Lower leg skin (tissue), 4 donors: Measurements from ENCODE around the gene SH2D2A. TPM values are rescaled to one million over a fixed set of nuclear protein-coding genes. Genes with fewer than 3 reads are reported as not detected.

ENCODE experiments used
- DNase-seq, 2 donors: peaks; one replicate each; pipeline ENCODE4 v3.0.0-alpha.2; 2019; ENCODE audit warnings: low spot score in 2 of 2
- H3K4me3 ChIP-seq: fragments of 200-600 bp; sonication (generic); 2 replicates; pipeline ENCODE4 v1.5.1; 2017; ENCODE audit warnings: mild to moderate bottlenecking, low read depth; ENCODE audit not compliant: poor library complexity, severe bottlenecking
- POLR2A ChIP-seq, 2 donors: fragments of 450-650 bp; IDR thresholded peaks; one replicate each; pipeline ENCODE4 v1.6.1; 2016 to 2017; ENCODE audit warnings: antibody characterized with exemption in 2 of 2, mild to moderate bottlenecking in 1 of 2, moderate library complexity in 1 of 2
- WGBS, 2 donors: methylation state at CpG; one replicate each; pipeline ENCODE4 v1.1.5; 2018; 5-methylcytosine and 5-hydroxymethylcytosine counted together
- intact Hi-C: fragments of 100-400 bp; cut with DNase I; formaldehyde crosslinking; loops from one replicate; pipeline ENCODE4 v1.15.0; 2023; ENCODE audit warnings: low total_unique reads
- total RNA-seq, 4 donors: library from RNA; depleted of rRNA; stranded (reverse); fragments of >200 nt; gene quantifications; one replicate each; pipeline ENCODE4 v1.1.0, GENCODE V29; 2016
- TF ChIP-seq, protein P1 (sequence below), 3 donors: fragments of 450-650 bp; IDR thresholded peaks; one replicate each; pipeline ENCODE4 v1.5.1; 2016; ENCODE audit warnings: antibody characterized with exemption in 3 of 3, mild to moderate bottlenecking in 3 of 3, moderate library complexity in 2 of 3

The SH2D2A gene
- total RNA-seq, 4 donors from 2014 or later, result 1.5 TPM; not detected in 3

DNA sequence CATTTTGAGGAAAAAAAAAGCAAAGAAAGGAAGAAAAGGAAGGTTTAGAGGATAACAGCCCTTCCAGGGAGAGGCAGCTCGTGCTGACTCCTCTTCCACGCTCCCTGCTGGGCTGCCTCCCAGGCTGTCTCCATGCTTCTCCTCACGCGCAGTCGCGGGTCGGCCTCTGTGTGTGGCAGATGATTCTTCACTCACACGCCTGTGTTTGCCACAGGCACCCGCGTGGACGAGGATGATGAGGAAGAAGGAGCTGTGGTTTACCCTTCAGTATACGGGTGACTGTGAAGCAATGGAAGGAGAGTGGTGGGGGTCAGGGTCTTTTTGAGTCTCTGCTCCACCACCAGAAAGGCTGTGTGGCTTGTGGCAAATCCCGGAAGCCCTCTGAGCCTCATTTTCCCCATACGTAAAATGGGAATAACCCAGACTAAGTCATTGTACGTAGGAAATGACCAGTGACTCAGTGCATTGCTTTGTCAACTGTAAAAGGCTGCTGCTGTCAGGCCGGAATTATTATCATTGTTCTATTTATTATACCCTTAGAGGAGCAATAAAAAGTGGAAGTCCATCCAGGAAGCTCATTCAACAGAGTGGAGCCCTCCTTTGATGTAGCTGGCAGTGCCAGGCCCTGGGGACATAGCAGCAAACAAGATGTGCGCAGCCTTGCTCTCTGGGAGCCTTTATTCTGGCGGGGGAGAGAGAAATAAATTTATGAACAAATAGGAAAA is 11.9 kb upstream of the SH2D2A start:
- TF ChIP-seq POLR2A (IDR thresholded peaks at IDR 0.05), result no peak
- TF ChIP-seq, protein P1, sequence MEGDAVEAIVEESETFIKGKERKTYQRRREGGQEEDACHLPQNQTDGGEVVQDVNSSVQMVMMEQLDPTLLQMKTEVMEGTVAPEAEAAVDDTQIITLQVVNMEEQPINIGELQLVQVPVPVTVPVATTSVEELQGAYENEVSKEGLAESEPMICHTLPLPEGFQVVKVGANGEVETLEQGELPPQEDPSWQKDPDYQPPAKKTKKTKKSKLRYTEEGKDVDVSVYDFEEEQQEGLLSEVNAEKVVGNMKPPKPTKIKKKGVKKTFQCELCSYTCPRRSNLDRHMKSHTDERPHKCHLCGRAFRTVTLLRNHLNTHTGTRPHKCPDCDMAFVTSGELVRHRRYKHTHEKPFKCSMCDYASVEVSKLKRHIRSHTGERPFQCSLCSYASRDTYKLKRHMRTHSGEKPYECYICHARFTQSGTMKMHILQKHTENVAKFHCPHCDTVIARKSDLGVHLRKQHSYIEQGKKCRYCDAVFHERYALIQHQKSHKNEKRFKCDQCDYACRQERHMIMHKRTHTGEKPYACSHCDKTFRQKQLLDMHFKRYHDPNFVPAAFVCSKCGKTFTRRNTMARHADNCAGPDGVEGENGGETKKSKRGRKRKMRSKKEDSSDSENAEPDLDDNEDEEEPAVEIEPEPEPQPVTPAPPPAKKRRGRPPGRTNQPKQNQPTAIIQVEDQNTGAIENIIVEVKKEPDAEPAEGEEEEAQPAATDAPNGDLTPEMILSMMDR (IDR thresholded peaks at IDR 0.05), result no peak
- no peak for DNase-seq
- intact Hi-C loops, result no loop called here
- H3K4me3 ChIP-seq, result no peak overlapping the region
- 72 to 74% methylated on average over 18 of the region's 18 CpGs for WGBS, 2 donors

DNA sequence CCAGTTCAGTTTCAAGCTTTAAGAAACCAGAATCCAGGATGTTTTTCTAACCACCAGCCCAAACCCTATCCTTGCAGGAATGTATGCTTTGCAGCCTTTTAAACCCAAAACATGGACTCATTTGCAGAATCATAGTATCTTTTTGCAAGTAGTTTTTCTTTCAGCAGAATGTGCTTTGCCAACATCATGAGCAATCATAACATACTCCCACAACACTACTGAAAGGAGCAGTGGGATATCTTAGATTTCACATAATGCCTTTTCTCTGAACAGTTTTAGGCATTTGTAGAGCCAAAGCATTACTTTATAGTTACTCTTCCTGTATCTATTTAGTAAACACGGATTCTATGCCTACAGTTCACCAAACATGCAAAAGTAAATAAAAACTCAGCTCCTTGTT is 10.0 kb upstream of the SH2D2A start:
- intact Hi-C loops, result no loop called here
- 73 to 87% methylated on average over 1 of the region's 1 CpG for WGBS, 2 donors

DNA sequence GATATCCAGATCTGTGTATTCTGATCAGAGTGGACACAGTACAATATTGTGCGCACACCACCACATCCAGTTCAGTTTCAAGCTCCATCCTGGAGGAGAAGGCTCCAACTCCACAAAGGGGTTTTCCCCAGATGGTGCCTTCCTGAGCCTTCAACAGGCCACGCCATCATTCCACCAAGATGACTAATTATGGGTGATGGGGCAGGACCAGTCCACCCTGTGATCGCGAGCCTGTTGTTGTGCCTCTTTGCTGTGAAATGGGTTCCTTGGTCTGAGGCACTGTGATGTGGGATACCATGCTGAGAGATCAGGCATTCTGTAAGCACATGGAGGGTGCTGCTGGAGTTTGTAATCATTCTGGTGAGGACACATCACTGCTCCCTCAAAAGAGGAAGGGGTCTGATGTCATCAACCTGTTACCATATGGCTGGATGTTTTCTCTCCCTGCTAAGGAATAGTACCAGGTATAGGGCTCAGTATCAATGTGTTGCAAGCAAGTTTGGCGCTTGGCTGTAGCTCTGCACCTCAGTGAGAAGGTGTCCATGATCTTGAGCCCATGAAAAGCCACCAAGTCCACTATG is 6.7 kb upstream of the SH2D2A start:
- intact Hi-C loops, result no loop called here
- no peak for TF ChIP-seq POLR2A (IDR thresholded peaks at IDR 0.05)
- TF ChIP-seq, protein P1 (IDR thresholded peaks at IDR 0.05), result no peak
- no peak for DNase-seq
- WGBS, 2 donors, result 93 to 99% methylated on average over 5 of the region's 5 CpGs
- no peak overlapping the region for H3K4me3 ChIP-seq

More for the DNA sequence above, 10.0 kb upstream of the SH2D2A start:
- DNase-seq, result no peak
- TF ChIP-seq, protein P1 (IDR thresholded peaks at IDR 0.05), result no peak
- no peak for TF ChIP-seq POLR2A (IDR thresholded peaks at IDR 0.05)
- no peak overlapping the region for H3K4me3 ChIP-seq

DNA sequence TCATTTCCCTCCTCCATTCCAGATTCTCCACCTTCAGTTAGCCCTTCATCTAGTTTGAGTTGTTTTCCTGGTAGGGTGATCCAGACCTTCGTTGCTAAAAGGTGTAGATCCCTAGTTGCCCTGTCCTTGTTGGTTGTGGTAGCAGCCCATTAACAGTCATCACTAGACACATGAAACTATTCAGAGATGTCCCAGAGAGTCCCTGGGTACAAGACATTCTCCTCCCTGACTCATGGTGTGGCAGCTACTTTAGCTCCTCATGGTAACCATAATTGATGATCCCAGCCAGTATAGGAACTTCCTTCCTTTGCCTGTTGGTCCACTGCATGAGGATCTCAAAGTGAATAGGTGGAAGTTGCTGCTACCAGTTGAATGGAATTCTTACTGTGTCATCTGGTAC is 6.0 kb upstream of the SH2D2A start:
- intact Hi-C loops, result no loop called here
- 72 to 92% methylated on average over 1 of the region's 1 CpG for WGBS, 2 donors
- no peak overlapping the region for H3K4me3 ChIP-seq
- no peak for DNase-seq
- no peak for TF ChIP-seq POLR2A (IDR thresholded peaks at IDR 0.05)
- TF ChIP-seq, protein P1 (IDR thresholded peaks at IDR 0.05), result no peak

DNA sequence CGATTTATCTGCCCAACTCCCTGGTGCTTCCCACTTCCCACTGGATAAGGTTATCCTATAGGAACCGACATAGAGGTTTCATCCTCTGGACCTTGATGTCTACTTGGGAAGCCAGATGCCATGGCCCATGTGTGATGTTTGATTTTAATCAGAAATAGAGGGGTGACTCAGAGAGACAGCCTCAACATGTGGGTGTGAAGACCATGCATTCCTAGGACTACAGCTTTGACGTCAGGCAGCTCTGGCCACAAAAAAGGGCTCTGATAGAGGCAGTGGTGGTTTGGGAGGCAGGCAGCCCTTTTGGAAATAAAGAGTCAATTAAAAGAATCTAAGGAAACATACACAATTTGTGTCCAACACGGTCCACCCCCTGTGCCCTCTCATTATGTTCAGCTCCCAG is 5.2 kb upstream of the SH2D2A start:
- no peak for DNase-seq
- intact Hi-C loops, result no loop called here
- TF ChIP-seq POLR2A (IDR thresholded peaks at IDR 0.05), result no peak
- TF ChIP-seq, protein P1 (IDR thresholded peaks at IDR 0.05), result no peak
- no peak overlapping the region for H3K4me3 ChIP-seq
- 76 to 79% methylated on average over 4 of the region's 4 CpGs for WGBS, 2 donors
